Mesendoderm (in vitro differentiated cells): Measurements from ENCODE around the gene ITGA6.
A peak's percentile ranks its signal among the peaks of the same experiment; 100 is the strongest.

ENCODE experiments used
- DNase-seq: peaks from one replicate; pipeline ENCODE4 v3.0.0; 2013
- H2AK5ac ChIP-seq: 2 replicates; pipeline ENCODE4 v1.6.1; 2013; ENCODE audit warnings: low read length, inconsistent platforms
- H2BK120ac ChIP-seq: 2 replicates; pipeline ENCODE4 v1.6.1; 2013; ENCODE audit warnings: low read depth, mild to moderate bottlenecking, low read length, moderate library complexity, mixed read lengths
- H2BK15ac ChIP-seq: replicated peaks from 2 replicates; pipeline ENCODE4 v1.6.1; 2013; ENCODE audit warnings: low read depth, mild to moderate bottlenecking, moderate library complexity
- H2BK5ac ChIP-seq: 2 replicates; pipeline ENCODE4 v1.6.1; 2013; ENCODE audit warnings: low read length, inconsistent platforms
- H3K18ac ChIP-seq: 2 replicates; pipeline ENCODE4 v1.6.1; 2013; ENCODE audit warnings: mild to moderate bottlenecking, low read length, mixed read lengths
- H3K23ac ChIP-seq: one replicate; pipeline ENCODE4 v1.6.1; 2013; ENCODE audit warnings: low read length
- H3K27ac ChIP-seq: 2 replicates; pipeline ENCODE4 v1.5.1; 2013; ENCODE audit warnings: low read depth, mild to moderate bottlenecking, inconsistent platforms, low read length, moderate library complexity
- H3K27me3 ChIP-seq: 2 replicates; pipeline ENCODE4 v1.6.1; 2013; ENCODE audit warnings: low read length, control low read depth, mild to moderate bottlenecking, inconsistent platforms; ENCODE audit not compliant: insufficient read depth, poor library complexity
- H3K36me3 ChIP-seq: 2 replicates; pipeline ENCODE4 v1.6.1; 2013; ENCODE audit warnings: low read length, inconsistent platforms; ENCODE audit not compliant: control insufficient read depth, insufficient read depth
- H3K4ac ChIP-seq: one replicate; pipeline ENCODE4 v1.6.1; 2013; ENCODE audit warnings: low read depth, mild to moderate bottlenecking, low read length, moderate library complexity
- H3K4me1 ChIP-seq: 2 replicates; pipeline ENCODE4 v1.6.1; 2013; ENCODE audit warnings: low read depth, low read length, inconsistent platforms; ENCODE audit not compliant: control insufficient read depth
- H3K4me2 ChIP-seq: 2 replicates; pipeline ENCODE4 v1.6.1; 2013; ENCODE audit warnings: low read length
- H3K4me3 ChIP-seq: 2 replicates; pipeline ENCODE4 v1.5.1; 2013; ENCODE audit warnings: mild to moderate bottlenecking, low read length
- H3K56ac ChIP-seq: one replicate; pipeline ENCODE4 v1.6.1; 2013; ENCODE audit warnings: low read length
- H3K79me1 ChIP-seq: 2 replicates; pipeline ENCODE4 v1.6.1; 2013; ENCODE audit warnings: low read length, inconsistent platforms
- H3K79me2 ChIP-seq: 2 replicates; pipeline ENCODE4 v1.6.1; 2013; ENCODE audit warnings: mild to moderate bottlenecking, low read length; ENCODE audit not compliant: control insufficient read depth, insufficient read depth
- H3K9ac ChIP-seq: 2 replicates; pipeline ENCODE4 v1.6.1; 2013; ENCODE audit warnings: low read length, inconsistent platforms
- H4K5ac ChIP-seq: one replicate; pipeline ENCODE4 v1.6.1; 2013; ENCODE audit warnings: low read length
- H4K8ac ChIP-seq: one replicate; pipeline ENCODE4 v1.6.1; 2013; ENCODE audit warnings: low read depth, mild to moderate bottlenecking, control low read depth, low read length, moderate library complexity
- WGBS: extraction: QIAGEN DNeasy Blood & Tissue Kit; methylation state at CpG from one replicate; pipeline ENCODE4 v1.1.7; 2013; ENCODE audit warnings: low lambda C conversion rate, missing lambda C conversion rate; ENCODE audit not compliant: insufficient coverage; ENCODE audit errors: extremely low coverage; 5-methylcytosine and 5-hydroxymethylcytosine counted together

The ITGA6 gene

GRCh38 chr2:172430027-172430426 lies 2.6 kb downstream of the ITGA6 start:
- H3K23ac ChIP-seq: no peak overlapping the region
- no peak overlapping the region for H3K9ac ChIP-seq
- no peak overlapping the region for H2AK5ac ChIP-seq
- no peak for DNase-seq
- H3K4me1 ChIP-seq: peaks cover 8% of the 10 kb centered on the region
- H3K4ac ChIP-seq: no peak overlapping the region
- no peak overlapping the region for H4K8ac ChIP-seq
- H3K79me1 ChIP-seq: peaks cover 1% of the 10 kb centered on the region
- H2BK120ac ChIP-seq: no peak overlapping the region
- H3K4me2 ChIP-seq: no peak overlapping the region
- H3K56ac ChIP-seq: no peak overlapping the region
- no peak overlapping the region for H2BK15ac ChIP-seq
- H3K36me3 ChIP-seq: no peaks in the 10 kb centered on the region
- no peak overlapping the region for H3K27ac ChIP-seq
- no CpG with 5 or more reads among the region's 1 CpG for WGBS
- H4K5ac ChIP-seq: no peak overlapping the region
- no peak overlapping the region for H2BK5ac ChIP-seq
- peaks cover 4% of the 10 kb centered on the region for H3K27me3 ChIP-seq
- no peak overlapping the region for H3K18ac ChIP-seq
- no peak overlapping the region for H3K4me3 ChIP-seq
- peaks cover 3% of the 10 kb centered on the region for H3K79me2 ChIP-seq

- peaks cover 4% of the 10 kb centered on the region for H3K27me3 ChIP-seq
- no peak overlapping the region for H3K4me3 ChIP-seq
- no peak overlapping the region for H3K4me2 ChIP-seq
- no peak overlapping the region for H2AK5ac ChIP-seq
- H3K4me1 ChIP-seq: peaks cover 9% of the 10 kb centered on the region
- H4K8ac ChIP-seq: no peak overlapping the region
- H3K56ac ChIP-seq: no peak overlapping the region
- H3K9ac ChIP-seq: no peak overlapping the region
- no peak overlapping the region for H4K5ac ChIP-seq
- H2BK120ac ChIP-seq: no peak overlapping the region
- no peak overlapping the region for H3K23ac ChIP-seq
- no peak overlapping the region for H2BK15ac ChIP-seq
- H3K36me3 ChIP-seq: no peaks in the 10 kb centered on the region
- no peak overlapping the region for H3K27ac ChIP-seq
- peaks cover 1% of the 10 kb centered on the region for H3K79me1 ChIP-seq
- no peak overlapping the region for H2BK5ac ChIP-seq
- H3K4ac ChIP-seq: no peak overlapping the region
- DNase-seq: no peak
- WGBS: no CpG with 5 or more reads among the region's 3 CpGs
- H3K18ac ChIP-seq: no peak overlapping the region
- H3K79me2 ChIP-seq: peaks cover 3% of the 10 kb centered on the region
These were observed 3.3 kb downstream of the ITGA6 start for GRCh38 chr2:172430678-172431077.

GRCh38 chr2:172431463-172431862 lies 4.1 kb downstream of the ITGA6 start:
- H3K79me1 ChIP-seq: peaks cover 1% of the 10 kb centered on the region
- peaks cover 3% of the 10 kb centered on the region for H3K79me2 ChIP-seq
- no peak overlapping the region for H2AK5ac ChIP-seq
- H3K27ac ChIP-seq: no peak overlapping the region
- no peak overlapping the region for H4K5ac ChIP-seq
- no peaks in the 10 kb centered on the region for H3K36me3 ChIP-seq
- no peak overlapping the region for H3K18ac ChIP-seq
- H3K9ac ChIP-seq: no peak overlapping the region
- no peak overlapping the region for H3K4me3 ChIP-seq
- H3K23ac ChIP-seq: no peak overlapping the region
- no CpG with 5 or more reads among the region's 4 CpGs for WGBS
- no peak overlapping the region for H3K4ac ChIP-seq
- H2BK15ac ChIP-seq: no peak overlapping the region
- H3K4me1 ChIP-seq: peaks cover 14% of the 10 kb centered on the region
- H2BK120ac ChIP-seq: no peak overlapping the region
- DNase-seq: no peak
- no peak overlapping the region for H3K4me2 ChIP-seq
- peaks cover 4% of the 10 kb centered on the region for H3K27me3 ChIP-seq
- no peak overlapping the region for H3K56ac ChIP-seq
- H4K8ac ChIP-seq: no peak overlapping the region
- no peak overlapping the region for H2BK5ac ChIP-seq

GRCh38 chr2:172431993-172432392 lies 4.6 kb downstream of the ITGA6 start:
- Histone ChIP-seq H4K8ac (no peak overlapping the region), H3K9ac (no peak overlapping the region), H3K27ac (no peak overlapping the region), H2BK15ac (no peak overlapping the region), H3K79me2 (peaks cover 3% of the 10 kb centered on the region), H3K56ac (no peak overlapping the region), H3K36me3 (no peaks in the 10 kb centered on the region), H3K23ac (no peak overlapping the region), H3K4me2 (no peak overlapping the region), H4K5ac (no peak overlapping the region), H2BK120ac (no peak overlapping the region), H2BK5ac (no peak overlapping the region), H3K4me3 (no peak overlapping the region), H3K4ac (no peak overlapping the region), H3K18ac (no peak overlapping the region), H3K4me1 (peaks cover 14% of the 10 kb centered on the region), H3K27me3 (peaks cover 4% of the 10 kb centered on the region), H2AK5ac (no peak overlapping the region), H3K79me1 (peaks cover 1% of the 10 kb centered on the region)
- no peak for DNase-seq
- no CpG with 5 or more reads among the region's 2 CpGs for WGBS

- no peak overlapping the region for H3K4me2 ChIP-seq
- no peak overlapping the region for H2BK15ac ChIP-seq
- no peak overlapping the region for H2BK5ac ChIP-seq
- H3K18ac ChIP-seq: no peak overlapping the region
- H4K5ac ChIP-seq: no peak overlapping the region
- H3K23ac ChIP-seq: no peak overlapping the region
- no peak overlapping the region for H3K9ac ChIP-seq
- no peak overlapping the region for H3K56ac ChIP-seq
- no peak overlapping the region for H4K8ac ChIP-seq
- peaks cover 1% of the 10 kb centered on the region for H3K79me1 ChIP-seq
- no peak overlapping the region for H3K4ac ChIP-seq
- peaks cover 4% of the 10 kb centered on the region for H3K27me3 ChIP-seq
- WGBS: no CpG with 5 or more reads among the region's 3 CpGs
- DNase-seq: no peak
- H3K36me3 ChIP-seq: no peaks in the 10 kb centered on the region
- H2BK120ac ChIP-seq: no peak overlapping the region
- H2AK5ac ChIP-seq: no peak overlapping the region
- peaks cover 16% of the 10 kb centered on the region for H3K4me1 ChIP-seq
- H3K4me3 ChIP-seq: no peak overlapping the region
- H3K27ac ChIP-seq: no peak overlapping the region
- peaks cover 10% of the 10 kb centered on the region for H3K79me2 ChIP-seq
These were observed 5.8 kb downstream of the ITGA6 start for GRCh38 chr2:172433144-172433543.

- Histone ChIP-seq H3K9ac (no peak overlapping the region), H2AK5ac (no peak overlapping the region), H3K4me1 (peaks cover 12% of the 10 kb centered on the region), H4K5ac (no peak overlapping the region), H3K27ac (no peak overlapping the region), H3K23ac (no peak overlapping the region), H4K8ac (no peak overlapping the region), H3K18ac (no peak overlapping the region), H3K4me2 (no peak overlapping the region), H3K4ac (no peak overlapping the region), H3K4me3 (no peak overlapping the region), H3K79me1 (peaks cover 1% of the 10 kb centered on the region), H3K79me2 (peaks cover 13% of the 10 kb centered on the region), H3K27me3 (no peaks in the 10 kb centered on the region), H2BK120ac (no peak overlapping the region), H3K56ac (no peak overlapping the region), H2BK5ac (no peak overlapping the region), H2BK15ac (no peak overlapping the region), H3K36me3 (no peaks in the 10 kb centered on the region)
- no CpG with 5 or more reads among the region's 5 CpGs for WGBS
- peak; percentile 59 for DNase-seq
These were observed 7.6 kb downstream of the ITGA6 start for GRCh38 chr2:172434821-172435605.
